GM19043 (cell line): ENCODE results near the gene SP110.

Experiments used
- ATAC-seq: cut with Tn5 transposase; IDR thresholded peaks from one replicate; pipeline ENCODE4 v1.9.1; 2021; ENCODE audit warnings: low read depth; ENCODE audit not compliant: unreplicated experiment

SP110 gene

GRCh38 chr2:230172852-230173251 lies 46.9 kb downstream of the SP110 start:
- ATAC-seq: no peak

- ATAC-seq: no peak
These were observed 47.6 kb downstream of the SP110 start for GRCh38 chr2:230172156-230172555.

GRCh38 chr2:230170532-230170931 lies 49.3 kb downstream of the SP110 start:
- ATAC-seq: no peak

GRCh38 chr2:230166557-230167170 lies 53.1 kb downstream of the SP110 start:
- ATAC-seq: no peak

- no peak for ATAC-seq
These were observed 55.6 kb downstream of the SP110 start for GRCh38 chr2:230164139-230164538.

GRCh38 chr2:230162981-230163380 lies 56.8 kb downstream of the SP110 start:
- ATAC-seq: no peak

- no peak for ATAC-seq
These were observed 58.6 kb downstream of the SP110 start for GRCh38 chr2:230161184-230161583.

- no peak for ATAC-seq
These were observed 59.6 kb downstream of the SP110 start for GRCh38 chr2:230160112-230160660.

GRCh38 chr2:230158468-230158867 lies 61.3 kb downstream of the SP110 start:
- no peak for ATAC-seq

- ATAC-seq: no peak
These were observed 62.7 kb downstream of the SP110 start for GRCh38 chr2:230156782-230157699.

GRCh38 chr2:230155359-230155758 lies 64.4 kb downstream of the SP110 start:
- ATAC-seq: no peak

GRCh38 chr2:230153390-230153976 lies 66.3 kb downstream of the SP110 start:
- no peak for ATAC-seq

GRCh38 chr2:230152334-230152733 lies 67.5 kb downstream of the SP110 start:
- no peak for ATAC-seq

GRCh38 chr2:230144355-230144754 lies 75.4 kb downstream of the SP110 start:
- ATAC-seq: no peak

- ATAC-seq: no peak
These were observed 79.1 kb downstream of the SP110 start for GRCh38 chr2:230140667-230141066.

GRCh38 chr2:230137902-230138539 lies 81.8 kb downstream of the SP110 start:
- no peak for ATAC-seq

GRCh38 chr2:230135130-230135525 lies 84.7 kb downstream of the SP110 start:
- ATAC-seq: no peak

GRCh38 chr2:230134496-230135129 lies 85.2 kb downstream of the SP110 start:
- ATAC-seq: no peak

GRCh38 chr2:230131366-230131765 lies 88.4 kb downstream of the SP110 start:
- ATAC-seq: no peak

GRCh38 chr2:230130668-230131364 lies 89.0 kb downstream of the SP110 start:
- no peak for ATAC-seq
